GM10266 (cell line): Measurements from ENCODE around the gene EPPIN.

ENCODE experiments used
- DNase-seq: peaks from one replicate; pipeline ENCODE4 v3.0.0; 2012; ENCODE audit errors: extremely low spot score
- TF ChIP-seq, protein P1 (sequence below): IDR thresholded peaks from 2 replicates; pipeline ENCODE4 v1.5.1; 2012; ENCODE audit warnings: mild to moderate bottlenecking, low read depth; ENCODE audit not compliant: control insufficient read depth, insufficient read depth; ENCODE audit errors: missing control alignments

EPPIN gene

DNA sequence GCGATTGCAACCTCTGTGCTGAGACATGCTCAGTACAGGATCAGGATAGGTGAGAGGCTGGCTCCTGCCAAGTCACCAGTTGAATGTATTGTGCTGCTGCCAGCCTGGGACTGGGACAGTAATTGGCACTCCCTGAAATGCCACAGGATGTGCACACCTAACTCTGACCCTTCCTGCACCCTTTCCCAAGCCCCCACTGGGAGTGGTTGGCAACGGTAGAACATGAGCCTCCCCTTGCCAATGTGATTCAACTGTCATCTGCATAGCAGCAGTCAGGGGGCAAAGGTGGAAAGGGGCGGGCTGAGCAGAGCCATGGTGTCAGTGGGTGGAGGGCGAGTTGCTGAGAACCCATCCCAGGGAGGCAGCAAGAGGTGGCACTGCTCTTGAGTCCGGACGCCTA, 47.2 kb downstream of the EPPIN start:
- TF ChIP-seq, protein P1, sequence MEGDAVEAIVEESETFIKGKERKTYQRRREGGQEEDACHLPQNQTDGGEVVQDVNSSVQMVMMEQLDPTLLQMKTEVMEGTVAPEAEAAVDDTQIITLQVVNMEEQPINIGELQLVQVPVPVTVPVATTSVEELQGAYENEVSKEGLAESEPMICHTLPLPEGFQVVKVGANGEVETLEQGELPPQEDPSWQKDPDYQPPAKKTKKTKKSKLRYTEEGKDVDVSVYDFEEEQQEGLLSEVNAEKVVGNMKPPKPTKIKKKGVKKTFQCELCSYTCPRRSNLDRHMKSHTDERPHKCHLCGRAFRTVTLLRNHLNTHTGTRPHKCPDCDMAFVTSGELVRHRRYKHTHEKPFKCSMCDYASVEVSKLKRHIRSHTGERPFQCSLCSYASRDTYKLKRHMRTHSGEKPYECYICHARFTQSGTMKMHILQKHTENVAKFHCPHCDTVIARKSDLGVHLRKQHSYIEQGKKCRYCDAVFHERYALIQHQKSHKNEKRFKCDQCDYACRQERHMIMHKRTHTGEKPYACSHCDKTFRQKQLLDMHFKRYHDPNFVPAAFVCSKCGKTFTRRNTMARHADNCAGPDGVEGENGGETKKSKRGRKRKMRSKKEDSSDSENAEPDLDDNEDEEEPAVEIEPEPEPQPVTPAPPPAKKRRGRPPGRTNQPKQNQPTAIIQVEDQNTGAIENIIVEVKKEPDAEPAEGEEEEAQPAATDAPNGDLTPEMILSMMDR: no peak
- DNase-seq: no peak

DNA sequence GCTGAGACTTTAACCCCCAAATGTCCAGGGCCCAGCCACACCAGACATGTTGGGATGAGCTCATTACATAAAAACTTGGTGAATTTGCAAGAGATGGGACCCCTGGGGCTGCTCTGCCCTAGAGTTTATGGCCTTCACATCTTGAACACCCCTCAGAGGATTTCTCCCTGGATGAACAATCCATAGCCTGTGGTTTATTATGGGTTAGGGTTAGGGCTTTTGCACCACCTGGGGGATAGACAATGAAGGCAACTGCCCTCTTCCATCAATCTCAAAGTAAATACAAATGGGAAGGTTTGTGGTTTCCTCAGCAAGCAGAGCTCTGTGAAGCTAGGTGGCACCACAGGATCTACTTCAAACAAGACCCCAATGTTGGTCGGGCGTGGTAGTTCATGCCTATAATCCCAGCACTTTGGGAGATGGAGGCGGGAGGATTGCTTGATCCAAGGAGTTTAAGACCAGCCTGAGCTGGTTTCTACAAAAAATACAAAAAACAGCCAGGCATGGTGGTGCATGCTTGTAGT, 49.2 kb downstream of the EPPIN start:
- no peak for DNase-seq
- TF ChIP-seq, protein P1: no peak

- no peak for DNase-seq
- TF ChIP-seq, protein P1: no peak
Measured at GRCh38 chr20:45496166-45496565, 51.0 kb downstream of the EPPIN start.

- DNase-seq: no peak
Measured at GRCh38 chr20:45495501-45495941, 51.7 kb downstream of the EPPIN start.

More at GRCh38 chr20:45495501-45495941, 51.7 kb downstream of the EPPIN start:
- TF ChIP-seq, protein P1: no peak
